Muscle of arm (tissue), 12 donors: ENCODE measurements around the gene C16orf54. TPM values are rescaled to one million over a fixed set of nuclear protein-coding genes. Genes with fewer than 3 reads are reported as not detected.
"Not testable (repeated sequence)": the region's sequence is repeated elsewhere in the genome, so short reads cannot be mapped to it uniquely, and the experiment has no call there.

ENCODE experiments used
- DNase-seq: peaks from one replicate; pipeline ENCODE4 v3.0.0-alpha.2; 2013
- polyA plus RNA-seq, 12 donors: library from polyadenylated mRNA; unstranded; fragments of 120-200 nt; gene quantifications; one replicate each; pipeline ENCODE4 v1.2.1, GENCODE V29; 2013; ENCODE audit not compliant: insufficient read length in 12 of 12

The C16orf54 gene
- polyA plus RNA-seq, 12 donors: 0.10 to 1.4 (median 0.25) TPM; not detected in 2

GRCh38 chr16:29740630-29741015, 5.2 kb downstream of the C16orf54 start:
- DNase-seq: not testable (repeated sequence)

- DNase-seq: not testable (repeated sequence)
Measured at GRCh38 chr16:29739927-29740629, 5.7 kb downstream of the C16orf54 start.

GRCh38 chr16:29738514-29738913, 7.3 kb downstream of the C16orf54 start:
- DNase-seq: no peak

GRCh38 chr16:29737713-29738112, 8.1 kb downstream of the C16orf54 start:
- DNase-seq: no peak

- no peak for DNase-seq
Measured at GRCh38 chr16:29736764-29737163, 9.0 kb downstream of the C16orf54 start.

- no peak for DNase-seq
Measured at GRCh38 chr16:29736112-29736511, 9.7 kb downstream of the C16orf54 start.

- no peak for DNase-seq
Measured at GRCh38 chr16:29734786-29735185, 11.0 kb downstream of the C16orf54 start.

- not testable (repeated sequence) for DNase-seq
Measured at GRCh38 chr16:29731768-29732601, 13.8 kb downstream of the C16orf54 start.

- no peak for DNase-seq
Measured at GRCh38 chr16:29730649-29731048, 15.1 kb downstream of the C16orf54 start.

- no peak for DNase-seq
Measured at GRCh38 chr16:29729116-29729521, 16.7 kb downstream of the C16orf54 start.

GRCh38 chr16:29727452-29727851, 18.3 kb downstream of the C16orf54 start:
- DNase-seq: no peak

- no peak for DNase-seq
Measured at GRCh38 chr16:29726845-29727377, 18.9 kb downstream of the C16orf54 start.

GRCh38 chr16:29721167-29721879, 24.5 kb downstream of the C16orf54 start:
- peak; percentile 63 for DNase-seq

GRCh38 chr16:29720703-29721102, 25.1 kb downstream of the C16orf54 start:
- DNase-seq: no peak

GRCh38 chr16:29719063-29719462, 26.7 kb downstream of the C16orf54 start:
- no peak for DNase-seq

- no peak for DNase-seq
Measured at GRCh38 chr16:29717113-29717512, 28.7 kb downstream of the C16orf54 start.

GRCh38 chr16:29714972-29715371, 30.8 kb downstream of the C16orf54 start:
- DNase-seq: no peak

- DNase-seq: no peak
Measured at GRCh38 chr16:29714396-29714795, 31.4 kb downstream of the C16orf54 start.

- no peak for DNase-seq
Measured at GRCh38 chr16:29712809-29713208, 33.0 kb downstream of the C16orf54 start.

- DNase-seq: peak; percentile 58
Measured at GRCh38 chr16:29710227-29711219, 35.3 kb downstream of the C16orf54 start.

- not testable (repeated sequence) for DNase-seq
Measured at GRCh38 chr16:29709657-29710056, 36.1 kb downstream of the C16orf54 start.
